Activated CD4-positive, alpha-beta T cell treated with anti-CD3 and anti-CD28 coated beads, Interleukin-2, amount 50 U/mL, for 48 hours (primary cell): ENCODE results near the gene ESD.
"Not testable (repeated sequence)": the region's sequence is repeated elsewhere in the genome, so short reads cannot be mapped to it uniquely, and the experiment has no call there.

Experiments used
- DNase-seq, 2 experiments: peaks; one replicate each; pipeline ENCODE4 v3.0.0-alpha.2; 2020

ESD gene

GRCh38 chr13:46783504-46783903 is 13.5 kb downstream of the ESD start:
- DNase-seq = no peak

DNA sequence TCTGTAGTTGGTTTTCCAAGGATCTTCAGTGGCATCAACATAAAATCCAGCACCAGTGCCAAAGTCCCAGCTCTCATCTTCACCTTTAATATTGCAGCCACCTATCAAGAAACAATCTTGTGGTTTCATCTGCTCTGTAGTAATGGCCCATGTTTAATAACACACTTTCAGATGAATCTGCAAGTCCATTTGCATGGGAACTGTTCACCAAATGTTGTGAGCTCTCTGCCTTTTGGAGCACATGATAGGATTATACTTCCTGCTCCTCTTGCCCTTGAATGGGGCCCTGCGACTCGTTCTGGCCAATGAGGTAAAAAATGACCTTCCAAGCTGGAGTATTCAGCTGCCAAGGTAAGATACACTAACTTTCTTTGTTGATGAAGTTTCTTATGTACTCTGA is 14.3 kb downstream of the ESD start:
- no peak for DNase-seq

- DNase-seq = no peak
These were observed 14.9 kb downstream of the ESD start for GRCh38 chr13:46782066-46782465.

DNA sequence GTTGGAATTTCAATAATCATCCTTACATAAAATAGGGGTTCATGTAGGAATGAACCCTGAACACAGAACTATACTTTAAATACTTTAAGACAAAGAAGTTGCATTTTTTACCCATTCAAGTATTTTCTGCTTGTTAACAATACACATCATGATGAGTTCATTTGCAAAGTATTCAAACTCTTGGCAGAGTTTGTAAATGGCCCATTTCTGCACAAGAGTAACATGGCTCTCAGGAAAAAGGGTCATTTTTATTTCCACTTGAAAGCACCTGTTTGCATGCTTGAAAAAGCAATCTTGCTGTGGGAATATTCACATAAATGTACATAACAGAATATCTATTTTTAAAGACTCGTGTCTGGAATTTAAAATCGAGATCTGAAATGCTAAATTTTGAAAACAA is 18.1 kb downstream of the ESD start:
- DNase-seq = no peak

DNA sequence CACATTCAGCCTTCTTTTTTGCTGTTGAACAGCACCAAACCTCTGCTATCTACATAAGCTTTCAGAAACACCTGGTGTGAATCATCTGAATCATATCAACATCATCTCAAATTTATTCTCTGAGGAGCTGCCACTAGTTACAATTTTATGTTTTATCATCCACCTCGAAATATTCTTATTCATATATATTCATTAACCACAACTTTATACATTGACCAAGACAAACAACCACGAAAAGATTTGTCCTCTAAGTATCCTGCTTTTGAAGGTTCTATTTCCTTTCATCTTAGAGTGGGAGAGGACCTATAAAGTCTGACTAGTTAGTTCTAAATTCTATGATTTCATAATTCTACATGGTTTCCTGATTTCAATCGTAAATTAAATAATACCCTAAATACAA is 18.9 kb downstream of the ESD start:
- no peak for DNase-seq

DNA sequence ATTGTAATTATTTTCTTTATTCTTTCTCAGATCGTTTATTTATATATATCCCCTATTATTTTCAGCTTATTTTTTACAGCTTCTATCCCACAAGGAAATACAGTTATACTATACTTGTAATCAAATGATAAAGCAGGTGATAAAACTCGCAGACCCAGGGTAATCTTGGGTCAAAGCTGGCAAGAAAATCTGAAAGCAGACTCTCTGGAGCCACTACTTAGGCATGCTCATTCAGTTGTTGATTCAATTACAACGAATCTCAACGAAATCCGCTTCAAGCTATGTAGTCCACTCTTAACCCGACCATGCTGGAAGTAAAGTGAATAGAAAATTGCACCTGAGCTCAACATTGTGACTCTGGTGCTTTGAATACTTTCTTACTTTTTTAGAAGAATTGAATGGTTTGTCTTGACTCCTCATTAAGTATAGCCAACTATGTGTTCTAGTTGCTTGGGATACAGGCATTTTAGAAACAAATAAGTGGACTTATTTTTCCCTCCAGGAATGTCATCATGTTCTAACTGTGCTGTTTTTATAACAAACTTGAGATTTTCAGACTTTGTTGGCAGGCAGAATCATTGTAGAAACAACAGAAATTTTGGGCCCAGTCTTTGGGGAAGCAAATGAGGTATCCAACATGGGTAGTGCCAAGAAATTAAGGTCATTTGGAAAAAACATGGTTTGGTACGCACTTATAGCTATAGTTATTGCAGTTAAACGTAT is 21.4 kb downstream of the ESD start:
- DNase-seq = no peak

DNA sequence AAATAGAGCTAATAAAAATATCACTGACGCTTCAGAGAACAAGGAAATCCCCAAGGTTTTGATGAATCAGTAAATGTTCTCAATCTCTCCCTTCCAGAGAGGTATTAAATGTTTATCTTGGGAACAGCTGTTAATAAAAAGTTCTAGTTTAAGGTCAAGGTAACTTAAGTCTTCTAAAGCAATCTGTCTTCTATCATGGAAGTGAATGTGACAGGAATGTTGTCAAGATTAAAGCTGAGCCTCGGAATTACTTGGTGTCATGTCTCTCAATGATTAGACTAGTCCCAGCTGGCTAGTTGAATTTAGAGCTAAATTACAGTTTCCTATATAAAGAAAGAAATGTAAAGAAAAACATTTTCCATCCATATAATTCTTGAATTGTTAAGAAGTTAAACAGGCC is 23.4 kb downstream of the ESD start:
- DNase-seq = no peak

DNA sequence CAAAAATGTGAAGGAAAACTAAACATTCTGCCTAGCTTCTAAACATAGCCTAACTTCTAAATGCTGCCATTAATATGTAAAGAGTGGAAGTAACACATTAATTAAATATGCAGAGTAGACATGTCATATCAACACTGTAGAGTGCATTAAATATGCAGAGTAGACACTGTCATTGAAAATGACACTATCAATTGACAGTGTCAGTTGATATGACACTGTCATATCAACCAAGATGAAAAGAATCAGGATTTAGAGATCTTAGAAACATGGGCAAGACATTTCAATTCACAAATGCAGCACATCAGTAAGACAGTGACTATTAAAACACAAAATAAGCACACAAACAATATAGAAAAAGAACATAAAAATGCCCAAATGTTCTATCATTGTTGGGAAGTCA is 25.3 kb downstream of the ESD start:
- DNase-seq = no peak

- not testable (repeated sequence) for DNase-seq
These were observed 27.0 kb downstream of the ESD start for GRCh38 chr13:46769925-46770324.

GRCh38 chr13:46761866-46762265 is 35.1 kb downstream of the ESD start:
- no peak for DNase-seq

GRCh38 chr13:46761174-46761573 is 35.8 kb downstream of the ESD start:
- DNase-seq = no peak

- DNase-seq = no peak
These were observed 37.1 kb downstream of the ESD start for GRCh38 chr13:46759846-46760245.

GRCh38 chr13:46757640-46758039 is 39.3 kb downstream of the ESD start:
- DNase-seq = no peak

- DNase-seq = no peak
These were observed 40.0 kb downstream of the ESD start for GRCh38 chr13:46756977-46757376.

DNA sequence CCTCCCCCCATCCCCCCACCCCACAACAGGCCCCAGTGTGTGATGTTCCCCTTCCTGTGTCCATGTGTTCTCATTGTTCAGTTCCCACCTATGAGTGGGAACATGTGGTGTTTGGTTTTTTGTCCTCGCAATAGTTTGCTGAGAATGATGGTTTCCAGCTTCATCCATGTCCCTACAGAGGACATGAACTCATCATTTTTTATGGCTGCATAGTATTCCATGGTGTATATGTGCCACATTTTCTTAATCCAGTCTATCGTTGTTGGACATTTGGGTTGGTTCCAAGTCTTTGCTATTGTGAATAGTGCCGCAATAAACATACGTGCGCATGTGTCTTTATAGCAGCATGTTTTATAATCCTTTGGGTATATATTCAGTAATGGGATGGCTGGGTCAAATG is 41.5 kb downstream of the ESD start:
- DNase-seq = not testable (repeated sequence)

GRCh38 chr13:46754812-46755211 is 42.1 kb downstream of the ESD start:
- DNase-seq = no peak

DNA sequence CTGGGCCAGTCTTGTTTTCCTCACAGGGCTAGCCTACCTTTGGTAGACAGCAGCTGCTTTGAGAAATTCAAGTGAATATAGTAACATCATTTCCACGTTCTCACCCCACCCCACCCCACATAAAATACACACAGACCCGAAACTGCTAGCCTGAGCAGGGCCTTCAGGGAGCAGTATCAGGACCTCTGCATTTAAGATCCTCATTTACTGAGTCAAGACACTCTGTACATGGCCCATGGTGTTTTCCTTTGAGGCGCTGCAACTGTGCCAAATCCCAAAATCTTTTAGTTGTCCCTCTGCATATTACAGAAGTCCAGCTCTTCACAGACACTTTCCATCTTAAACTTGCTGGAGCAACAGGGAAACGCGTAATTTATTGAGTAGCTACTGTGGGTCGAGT is 43.0 kb downstream of the ESD start:
- DNase-seq = no peak

GRCh38 chr13:46753137-46753536 is 43.8 kb downstream of the ESD start:
- no peak for DNase-seq

- DNase-seq = peak; percentile 52 to 60
These were observed 44.9 kb downstream of the ESD start for GRCh38 chr13:46751811-46752635.

GRCh38 chr13:46749951-46750350 is 47.0 kb downstream of the ESD start:
- no peak for DNase-seq

- DNase-seq = no peak
These were observed 48.7 kb downstream of the ESD start for GRCh38 chr13:46748300-46748699.

GRCh38 chr13:46747031-46747820 is 49.7 kb downstream of the ESD start:
- no peak for DNase-seq

GRCh38 chr13:46745706-46746105 is 51.3 kb downstream of the ESD start:
- no peak for DNase-seq

GRCh38 chr13:46745062-46745461 is 51.9 kb downstream of the ESD start:
- no peak for DNase-seq
